ENCODE measurements around the gene DAND5. TPM values are rescaled to one million over a fixed set of nuclear protein-coding genes. Genes with fewer than 3 reads are reported as not detected.

The DAND5 gene
- total and polyA plus RNA-seq, 9 of the 15 experiments (the other 6 are each of a cell fraction or from before 2014, with no cell fraction given) = 0.22 to 0.83 (median 0.60) TPM

GRCh38 chr19:13001502-13002165, 32.3 kb downstream of the DAND5 start:
- peak overlapping the region in 1 of 2 experiments; percentile 56; a peak in 2 of 4 replicates for H3K9ac ChIP-seq (ENCODE audit: insufficient read depth in 1 of 2, low read depth in 2 of 2, low read length in 2 of 2)
- no peak for FAIRE-seq
- no peaks in the 10 kb centered on the region for H3K27me3 ChIP-seq (ENCODE audit: control insufficient read depth in 2 of 2, insufficient read depth in 2 of 2, low read length in 2 of 2)
- peaks cover 16% of the 10 kb centered on the region for H4K20me1 ChIP-seq (replicated peaks; ENCODE audit: control insufficient read depth, insufficient read depth, low read length)
- DNase-seq (ENCODE audit: extremely low read depth in 1 of 4, low spot score in 3 of 4) = no peak
- H3K4me3 ChIP-seq = no peak overlapping the region
- H2AFZ ChIP-seq (ENCODE audit: low read depth, low read length) = no peak overlapping the region
- H3K27ac ChIP-seq (ENCODE audit: extremely low read depth, low read depth, low read length) = no peak overlapping the region
- in situ Hi-C loops (cut with MboI) (no loop called here), intact Hi-C loops (cut with micrococcal nuclease) (no loop called here)
- ChIA-PET POLR2A (interaction anchor here (1.7 kb wide), 1 partner anchor 12 kb away, joined by 4 read pairs; no protein-coding TSS in a partner anchor), CTCF (ENCODE audit: low intra/inter-chr PET ratio) (no interaction called here)
- ATAC-seq = no peak
- H3K79me2 ChIP-seq (ENCODE audit: control insufficient read depth, insufficient read depth, low read length) = peaks cover 54% of the 10 kb centered on the region
- BruUV-seq (replicated peaks) = no TSS peak
- H3K9me3 ChIP-seq (replicated peaks; ENCODE audit: control insufficient read depth, insufficient read depth, low read depth, low read length) = no peaks in the 10 kb centered on the region
- no peak overlapping the region for H3K4me2 ChIP-seq (ENCODE audit: insufficient read depth, low read length)
- 95% methylated on average over 20 of the region's 41 CpGs for WGBS (ENCODE audit: insufficient coverage, low coverage, missing lambda C conversion rate)
- peaks cover 0 to 44% of the 10 kb centered on the region in 2 experiments; a peak in 3 of 5 replicates for H3K4me1 ChIP-seq (replicated peaks in 1 of 2; ENCODE audit: control insufficient read depth in 2 of 2, insufficient read depth in 2 of 2, low read length in 2 of 2)
- H3K36me3 ChIP-seq (ENCODE audit: control insufficient read depth, insufficient read depth, low read length) = peaks cover 17% of the 10 kb centered on the region; the same call in 1 of the 3 replicates
- H3K9me1 ChIP-seq (ENCODE audit: control insufficient read depth, insufficient read depth, low read length) = peaks cover 8% of the 10 kb centered on the region
- TF ChIP-seq BACH1 (tag; IDR thresholded peaks at IDR 0.05) (no peak), HEY1 (CRISPR knock-in tag; IDR thresholded peaks at IDR 0.05; ENCODE audit: borderline replicate concordance) (no peak), THAP12 (CRISPR knock-in tag; IDR thresholded peaks at IDR 0.05) (no peak), CBFA2T3 (IDR thresholded peaks at IDR 0.05) (no peak), U2AF2 (optimal IDR thresholded peaks at IDR 0.05; ENCODE audit: low read depth, low read length) (no peak), TFAM (CRISPR knock-in tag; conservative IDR thresholded peaks at IDR 0.05) (no peak), RBM25 (IDR thresholded peaks at IDR 0.05; ENCODE audit: low read depth, low read length, severe bottlenecking) (no peak), PHF20 (IDR thresholded peaks at IDR 0.05; ENCODE audit: partially characterized antibody) (no peak), ZNF263 (CRISPR knock-in tag; IDR thresholded peaks at IDR 0.05; ENCODE audit: borderline replicate concordance) (no peak), CC2D1A (IDR thresholded peaks at IDR 0.05) (no peak), MBD1 (CRISPR knock-in tag; IDR thresholded peaks at IDR 0.05) (no peak), ZNF57 (CRISPR knock-in tag; IDR thresholded peaks at IDR 0.05) (no peak), GABPA (tag; conservative IDR thresholded peaks at IDR 0.05; ENCODE audit: low read depth) (no peak), NR2C1 (IDR thresholded peaks at IDR 0.05) (no peak), NR2C1 (tag; IDR thresholded peaks at IDR 0.05) (no peak), CREB5 (CRISPR knock-in tag; IDR thresholded peaks at IDR 0.05) (no peak)

Measured in K562 (cell line).